Epithelial cell of umbilical artery (primary cell): ENCODE data around the gene RPL31. TPM values are rescaled to one million over a fixed set of nuclear protein-coding genes. Genes with fewer than 3 reads are reported as not detected.

Experiments
- total RNA-seq: library from RNA; depleted of rRNA; stranded (reverse); fragments of >200 nt; gene quantifications from 2 replicates; pipeline ENCODE4 v1.2.3, GENCODE V29; 2014

RPL31 gene
- total RNA-seq = 550 and 1,869 TPM in 2 replicates

DNA sequence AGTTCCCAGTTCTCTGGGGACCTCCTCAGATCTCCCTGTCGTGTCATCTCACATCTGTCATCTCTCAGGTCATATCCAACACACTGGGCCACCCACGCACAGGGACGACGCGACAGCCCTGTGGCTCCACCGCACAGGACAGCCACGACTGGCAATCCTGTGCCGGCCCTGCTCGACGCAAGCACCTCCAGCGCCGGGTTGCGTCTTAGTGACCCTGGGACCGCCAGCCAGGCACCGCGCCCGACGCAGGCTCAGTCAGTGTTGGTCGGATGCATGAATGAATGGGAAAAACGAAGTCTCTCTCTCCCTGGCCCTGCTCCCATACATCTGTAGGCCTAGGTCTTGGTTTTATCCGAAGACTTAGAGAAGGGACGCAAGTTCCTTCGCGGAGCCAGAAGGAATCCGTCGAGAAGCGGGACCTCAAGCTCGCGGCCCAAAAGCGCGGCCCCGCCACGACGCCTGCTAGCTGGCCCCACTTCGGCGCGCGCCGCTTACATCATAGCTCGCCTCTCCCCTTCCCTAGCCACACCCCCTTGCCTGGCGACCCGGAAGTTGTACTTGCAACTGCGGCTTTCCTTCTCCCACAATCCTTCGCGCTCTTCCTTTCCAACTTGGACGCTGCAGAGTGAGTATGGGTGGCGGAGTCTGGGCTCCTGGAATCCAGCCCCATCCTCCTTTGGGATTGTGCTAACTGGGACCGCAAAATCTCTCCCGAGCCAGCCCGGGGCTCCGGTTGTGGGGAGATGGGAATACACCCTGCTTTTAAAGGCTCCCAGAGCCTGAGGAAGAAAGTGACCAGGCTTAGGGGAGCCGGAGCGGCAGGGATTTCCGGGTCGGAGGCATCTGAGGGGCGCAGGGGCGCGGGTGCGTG is at the start of gene RPL31:
RPL31 (plus strand) TSS at position 599 of the 871 bp plus-strand sequence. CDS start 413 bp downstream, outside the sequence.

Other genes starting within 250 kb of the RPL31 start
- gene NPAS2, start 182.2 kb upstream of the RPL31 start, total RNA-seq = 6.8 and 8.1 TPM in 2 replicates
- gene TBC1D8, start 149.1 kb downstream of the RPL31 start, total RNA-seq = 14.0 and 25.7 TPM in 2 replicates